Upper lobe of left lung (tissue), 4 donors: ENCODE results near the gene TMEM242.

Source experiments
- CTCF ChIP-seq, 6 experiments: fragments of 450-650 bp in 4 of 6; fragments of 200-600 bp in 2 of 6; sonication (generic) in 2 of 6; IDR thresholded peaks; one replicate each; pipeline ENCODE4 v1.5.1; 2016 to 2019; ENCODE audit warnings: antibody characterized with exemption in 6 of 6
- EP300 ChIP-seq, 4 donors: sonication (generic); formaldehyde crosslinking; IDR thresholded peaks; one replicate each; pipeline ENCODE4 v1.5.1; 2017; ENCODE audit warnings: antibody characterized with exemption in 4 of 4, control low read depth in 2 of 4
- POLR2A ChIP-seq, 4 donors: fragments of 450-650 bp; IDR thresholded peaks; one replicate each; pipeline ENCODE4 v1.5.1; 2016 to 2017; ENCODE audit warnings: antibody characterized with exemption in 4 of 4, mild to moderate bottlenecking in 2 of 4
- POLR2AphosphoS5 ChIP-seq, 2 donors: sonication (generic); formaldehyde crosslinking; IDR thresholded peaks; one replicate each; pipeline ENCODE4 v1.5.1; 2017; ENCODE audit warnings: antibody characterized with exemption in 2 of 2

- TF ChIP-seq CTCF (IDR thresholded peaks at IDR 0.05) (no peak), POLR2AphosphoS5 (IDR thresholded peaks at IDR 0.05) (no peak), POLR2A (IDR thresholded peaks at IDR 0.05) (no peak), EP300 (IDR thresholded peaks at IDR 0.05) (no peak)
Observed at GRCh38 chr6:157255079-157255478, 68.2 kb downstream of the TMEM242 start.
